Type B pancreatic cell (in vitro differentiated cells): ENCODE results near the gene LSMEM2. TPM values are rescaled to one million over a fixed set of nuclear protein-coding genes. Genes with fewer than 3 reads are reported as not detected.

Source experiments
- DNase-seq: peaks from one replicate; pipeline ENCODE4 v3.0.0; 2021; ENCODE audit warnings: mixed read lengths; ENCODE audit not compliant: unreplicated experiment; ENCODE audit errors: extremely low spot score
- H3K27ac Mint-ChIP-seq: 2 replicates; pipeline ENCODE4 v1.8.0; 2021; ENCODE audit warnings: mild to moderate bottlenecking, mixed read lengths
- H3K27me3 Mint-ChIP-seq: 2 replicates; pipeline ENCODE4 v1.8.0; 2021; ENCODE audit warnings: mixed read lengths
- H3K36me3 Mint-ChIP-seq: 2 replicates; pipeline ENCODE4 v1.8.0; 2021; ENCODE audit warnings: mixed read lengths
- H3K4me1 Mint-ChIP-seq: one replicate; pipeline ENCODE4 v1.8.0; 2021; ENCODE audit warnings: mixed read lengths; ENCODE audit not compliant: unreplicated experiment
- H3K4me3 Mint-ChIP-seq: 2 replicates; pipeline ENCODE4 v1.8.0; 2021; ENCODE audit warnings: mild to moderate bottlenecking, mixed read lengths
- H3K9me3 Mint-ChIP-seq: 2 replicates; pipeline ENCODE4 v1.8.0; 2021; ENCODE audit warnings: mixed read lengths
- total RNA-seq: library from RNA; stranded (reverse); gene quantifications from 2 replicates; pipeline ENCODE4 v1.2.1, GENCODE V29; 2021; ENCODE audit warnings: low replicate concordance
- TF ChIP-seq, protein P1 (sequence below): fragments of 200-600 bp; sonication (generic); conservative IDR thresholded peaks from 2 replicates; pipeline ENCODE4 v1.5.0; 2021; ENCODE audit warnings: antibody characterized with exemption, mild to moderate bottlenecking

The LSMEM2 gene
- total RNA-seq, 1 donor from 2014 or later = not detected

DNA sequence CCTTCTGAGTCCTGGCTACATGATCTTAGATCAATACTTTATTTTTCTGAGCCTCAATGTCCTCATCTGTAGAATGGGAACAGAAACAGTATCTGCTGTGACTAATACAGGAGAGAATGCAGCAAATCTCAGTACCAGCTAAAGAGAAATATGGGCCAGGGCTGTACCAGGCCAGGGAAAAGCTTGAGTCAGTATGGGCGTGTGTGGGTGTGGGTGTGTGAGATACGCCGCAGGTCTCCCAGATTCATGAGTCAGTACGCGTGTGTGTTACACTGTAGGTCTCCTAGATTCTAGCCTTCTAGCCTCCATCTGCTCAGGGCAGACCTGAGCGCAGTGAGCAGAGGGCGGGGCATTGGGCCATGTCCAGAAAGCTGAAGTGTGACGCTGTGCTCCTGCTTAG lies 27.7 kb upstream of the LSMEM2 start:
- H3K27me3 Mint-ChIP-seq = no peaks in the 10 kb centered on the region
- TF ChIP-seq, protein P1, sequence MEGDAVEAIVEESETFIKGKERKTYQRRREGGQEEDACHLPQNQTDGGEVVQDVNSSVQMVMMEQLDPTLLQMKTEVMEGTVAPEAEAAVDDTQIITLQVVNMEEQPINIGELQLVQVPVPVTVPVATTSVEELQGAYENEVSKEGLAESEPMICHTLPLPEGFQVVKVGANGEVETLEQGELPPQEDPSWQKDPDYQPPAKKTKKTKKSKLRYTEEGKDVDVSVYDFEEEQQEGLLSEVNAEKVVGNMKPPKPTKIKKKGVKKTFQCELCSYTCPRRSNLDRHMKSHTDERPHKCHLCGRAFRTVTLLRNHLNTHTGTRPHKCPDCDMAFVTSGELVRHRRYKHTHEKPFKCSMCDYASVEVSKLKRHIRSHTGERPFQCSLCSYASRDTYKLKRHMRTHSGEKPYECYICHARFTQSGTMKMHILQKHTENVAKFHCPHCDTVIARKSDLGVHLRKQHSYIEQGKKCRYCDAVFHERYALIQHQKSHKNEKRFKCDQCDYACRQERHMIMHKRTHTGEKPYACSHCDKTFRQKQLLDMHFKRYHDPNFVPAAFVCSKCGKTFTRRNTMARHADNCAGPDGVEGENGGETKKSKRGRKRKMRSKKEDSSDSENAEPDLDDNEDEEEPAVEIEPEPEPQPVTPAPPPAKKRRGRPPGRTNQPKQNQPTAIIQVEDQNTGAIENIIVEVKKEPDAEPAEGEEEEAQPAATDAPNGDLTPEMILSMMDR = no peak
- no peak for DNase-seq
- H3K9me3 Mint-ChIP-seq = no peaks in the 10 kb centered on the region
- peak overlapping the region; percentile 52 for H3K27ac Mint-ChIP-seq
- no peak overlapping the region for H3K4me3 Mint-ChIP-seq
- H3K4me1 Mint-ChIP-seq = peaks cover 12% of the 10 kb centered on the region
- H3K36me3 Mint-ChIP-seq = peaks cover 6% of the 10 kb centered on the region

DNA sequence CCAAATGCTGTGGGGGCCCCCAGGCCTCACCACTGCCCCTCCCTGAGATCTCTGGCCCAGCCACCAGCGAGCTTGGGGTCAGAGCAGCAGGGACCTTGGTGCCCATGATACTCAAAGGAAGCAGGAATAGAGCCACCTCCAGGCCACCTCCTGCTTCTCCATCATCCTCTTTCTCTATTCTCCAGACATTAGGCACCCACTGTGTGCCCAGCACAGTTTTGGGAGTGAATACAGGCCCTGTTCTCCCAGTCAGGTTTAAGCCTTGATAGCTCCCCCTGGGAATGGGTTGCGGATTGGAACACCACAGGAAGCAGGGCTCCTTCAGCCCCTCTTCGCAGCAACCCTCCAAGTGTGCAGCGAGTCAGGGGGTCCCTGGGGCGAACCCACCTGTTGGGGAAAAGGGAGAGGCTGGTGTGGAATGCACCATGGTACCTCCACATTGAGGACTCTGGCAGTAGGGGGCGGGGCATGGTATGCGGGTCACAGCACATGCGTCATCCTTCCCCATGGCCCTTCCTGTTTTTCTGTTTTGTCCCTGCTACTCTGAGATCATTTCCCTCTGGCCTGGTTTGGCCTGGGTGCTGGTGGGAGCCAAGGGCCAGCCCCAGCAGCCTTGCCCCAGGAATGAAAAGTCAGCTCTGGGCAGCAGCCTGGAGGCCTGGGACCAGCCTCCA lies 24.2 kb upstream of the LSMEM2 start:
- H3K27me3 Mint-ChIP-seq = no peaks in the 10 kb centered on the region
- peaks cover 10% of the 10 kb centered on the region for H3K4me1 Mint-ChIP-seq
- peak overlapping the region; percentile 39 for H3K27ac Mint-ChIP-seq
- peaks cover 11% of the 10 kb centered on the region for H3K36me3 Mint-ChIP-seq
- DNase-seq = no peak
- TF ChIP-seq, protein P1 = no peak
- H3K4me3 Mint-ChIP-seq = no peak overlapping the region
- no peaks in the 10 kb centered on the region for H3K9me3 Mint-ChIP-seq

DNA sequence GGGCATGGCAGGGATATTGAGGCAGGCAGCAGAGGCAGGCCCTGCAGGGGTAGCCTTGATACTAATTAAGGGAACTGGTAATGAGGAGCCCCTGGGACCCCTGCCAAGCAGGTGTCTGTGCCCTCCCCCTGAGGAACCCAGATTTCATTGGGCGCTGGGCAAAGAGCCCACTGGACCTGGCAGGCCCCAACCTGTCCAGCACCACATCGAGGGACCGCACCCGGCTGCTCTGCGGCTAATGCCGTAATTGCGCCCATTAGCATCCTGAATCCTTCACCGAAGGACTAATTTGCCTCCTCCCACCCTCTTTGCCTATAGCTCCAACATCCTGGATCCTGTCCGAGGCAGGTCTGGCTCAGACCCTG lies 23.7 kb upstream of the LSMEM2 start:
- Mint-ChIP-seq H3K4me3 (no peak overlapping the region), H3K9me3 (no peaks in the 10 kb centered on the region), H3K27ac (no peak overlapping the region), H3K36me3 (peaks cover 9% of the 10 kb centered on the region), H3K27me3 (no peaks in the 10 kb centered on the region), H3K4me1 (peaks cover 10% of the 10 kb centered on the region)
- TF ChIP-seq, protein P1 = no peak
- DNase-seq = no peak

DNA sequence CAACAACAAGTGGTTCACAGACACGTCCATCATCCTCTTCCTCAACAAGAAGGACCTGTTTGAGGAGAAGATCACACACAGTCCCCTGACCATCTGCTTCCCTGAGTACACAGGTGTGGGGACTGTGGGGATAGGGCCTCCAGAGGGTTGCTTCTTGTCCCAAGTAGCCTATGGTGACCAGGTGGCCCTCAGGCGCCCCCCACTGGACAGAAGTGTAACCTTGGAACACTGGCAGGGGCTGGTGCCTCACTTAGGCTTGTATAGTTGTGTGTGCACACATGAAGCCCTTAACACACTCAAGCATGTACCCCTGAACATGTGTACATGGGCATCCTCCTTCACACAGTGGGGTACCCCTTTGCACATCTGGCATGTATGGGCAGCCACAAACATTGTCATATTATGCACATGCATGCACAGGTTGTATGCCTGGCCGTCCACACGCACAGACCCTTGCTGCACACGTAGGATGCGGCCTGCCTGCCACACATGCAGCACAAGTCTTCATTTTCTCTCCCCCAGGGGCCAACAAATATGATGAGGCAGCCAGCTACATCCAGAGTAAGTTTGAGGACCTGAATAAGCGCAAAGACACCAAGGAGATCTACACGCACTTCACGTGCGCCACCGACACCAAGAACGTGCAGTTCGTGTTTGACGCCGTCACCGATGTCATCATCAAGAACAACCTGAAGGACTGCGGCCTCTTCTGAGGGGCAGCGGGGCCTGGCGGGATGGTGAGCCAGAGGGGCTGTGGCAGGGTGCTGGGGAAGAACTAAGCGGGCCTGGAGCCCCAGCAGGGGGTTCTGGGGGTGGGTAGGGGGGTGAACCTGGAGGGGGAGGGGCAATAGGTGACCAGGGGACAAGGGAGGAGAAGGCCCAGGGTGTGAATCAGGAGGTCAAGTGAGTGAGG lies 21.7 kb upstream of the LSMEM2 start:
- H3K36me3 Mint-ChIP-seq = peaks cover 4% of the 10 kb centered on the region
- peaks cover 15% of the 10 kb centered on the region for H3K4me1 Mint-ChIP-seq
- H3K4me3 Mint-ChIP-seq = peak overlapping the region; percentile 24
- TF ChIP-seq, protein P1 = peak; percentile 72
- no peaks in the 10 kb centered on the region for H3K27me3 Mint-ChIP-seq
- DNase-seq = no peak
- H3K9me3 Mint-ChIP-seq = no peaks in the 10 kb centered on the region
- peak overlapping the region; percentile 65 for H3K27ac Mint-ChIP-seq

DNA sequence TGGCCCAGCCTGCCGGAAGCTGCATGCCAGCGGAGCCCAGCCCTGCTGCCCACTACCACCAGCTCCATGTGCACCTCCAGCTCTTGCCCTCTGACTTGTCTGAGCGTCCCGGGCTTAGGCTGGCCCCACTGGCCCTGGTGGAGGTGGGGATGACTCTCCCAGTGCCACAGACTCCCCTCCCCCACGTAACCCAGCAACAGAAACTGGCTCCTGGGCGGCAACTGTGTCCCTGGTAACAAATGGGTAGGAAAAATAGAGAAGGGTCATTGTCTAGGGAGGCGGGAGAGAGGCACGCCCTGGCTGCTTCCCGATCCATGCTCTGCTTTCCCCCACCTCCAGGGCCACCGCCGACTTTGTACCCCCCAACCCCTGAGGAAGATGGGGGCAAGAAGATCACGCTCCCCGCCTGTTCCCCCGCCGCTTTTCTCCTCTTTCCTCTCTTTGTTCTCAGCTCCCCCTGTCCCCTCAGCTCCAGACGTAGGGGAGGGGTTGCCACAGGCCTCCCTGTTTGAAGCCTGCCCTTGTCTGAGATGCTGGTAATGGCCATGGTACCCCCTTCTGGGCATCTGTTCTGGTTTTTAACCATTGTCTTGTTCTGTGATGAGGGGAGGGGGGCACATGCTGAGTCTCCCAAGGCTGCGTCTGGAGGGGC lies 20.7 kb upstream of the LSMEM2 start:
- Mint-ChIP-seq H3K4me3 (no peak overlapping the region), H3K36me3 (peaks cover 4% of the 10 kb centered on the region), H3K9me3 (no peaks in the 10 kb centered on the region), H3K4me1 (peaks cover 15% of the 10 kb centered on the region), H3K27ac (peak overlapping the region; percentile 90), H3K27me3 (no peaks in the 10 kb centered on the region)
- TF ChIP-seq, protein P1 = no peak
- DNase-seq = no peak
